Astrocyte of the spinal cord (primary cell): ENCODE data around the gene AAMP.

Source experiments
- DNase-seq: peaks from one replicate; pipeline ENCODE4 v3.0.0; 2011; ENCODE audit warnings: low read depth, low spot score
- H3K4me3 ChIP-seq: 2 replicates; pipeline ENCODE4 v1.5.1; 2011; ENCODE audit warnings: low read depth, mild to moderate bottlenecking, low read length, moderate library complexity
- in situ Hi-C: cut with HindIII; loops from 2 replicates; pipeline ENCODE4 v1.10.0; 2017; ENCODE audit warnings: low sequenced_read_pairs
- TF ChIP-seq, protein P1 (sequence below): IDR thresholded peaks from 2 replicates; pipeline ENCODE4 v1.5.1; 2012; ENCODE audit warnings: low read depth, mild to moderate bottlenecking, low read length, inconsistent platforms

The AAMP gene

DNA sequence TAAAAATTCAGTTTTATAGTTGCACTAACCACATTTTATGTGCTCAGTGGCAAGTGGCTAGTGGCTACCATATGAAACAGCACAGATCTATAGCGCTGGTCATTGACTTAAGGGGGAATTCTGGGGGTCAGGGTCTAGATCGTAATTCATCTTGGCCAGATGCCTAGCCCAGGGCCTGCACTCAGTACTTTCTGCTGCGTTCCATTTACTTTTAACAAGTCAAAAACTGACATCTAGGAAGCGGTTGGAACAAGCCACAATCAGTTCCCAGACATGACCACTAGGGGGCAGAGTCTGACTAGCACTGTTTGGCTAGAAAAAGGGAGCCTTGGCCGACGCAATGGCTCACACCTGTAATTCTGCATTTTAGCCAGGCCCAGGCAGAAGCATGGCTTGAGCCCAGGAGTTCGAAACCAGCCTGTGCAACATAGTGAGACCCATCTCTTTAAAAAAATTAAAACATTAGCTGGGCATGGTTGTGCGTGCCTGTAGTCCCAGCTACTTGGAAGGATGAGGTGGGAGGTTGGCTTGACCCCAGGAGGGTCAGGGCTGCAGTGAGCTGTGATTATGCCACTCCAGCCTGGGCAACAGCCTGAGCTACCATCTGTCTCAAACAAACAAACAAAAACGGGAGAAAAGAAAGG lies 31.4 kb upstream of the AAMP start:
- in situ Hi-C loops: no loop called here
- DNase-seq: peak; percentile 82
- H3K4me3 ChIP-seq: no peak overlapping the region
- TF ChIP-seq, protein P1, sequence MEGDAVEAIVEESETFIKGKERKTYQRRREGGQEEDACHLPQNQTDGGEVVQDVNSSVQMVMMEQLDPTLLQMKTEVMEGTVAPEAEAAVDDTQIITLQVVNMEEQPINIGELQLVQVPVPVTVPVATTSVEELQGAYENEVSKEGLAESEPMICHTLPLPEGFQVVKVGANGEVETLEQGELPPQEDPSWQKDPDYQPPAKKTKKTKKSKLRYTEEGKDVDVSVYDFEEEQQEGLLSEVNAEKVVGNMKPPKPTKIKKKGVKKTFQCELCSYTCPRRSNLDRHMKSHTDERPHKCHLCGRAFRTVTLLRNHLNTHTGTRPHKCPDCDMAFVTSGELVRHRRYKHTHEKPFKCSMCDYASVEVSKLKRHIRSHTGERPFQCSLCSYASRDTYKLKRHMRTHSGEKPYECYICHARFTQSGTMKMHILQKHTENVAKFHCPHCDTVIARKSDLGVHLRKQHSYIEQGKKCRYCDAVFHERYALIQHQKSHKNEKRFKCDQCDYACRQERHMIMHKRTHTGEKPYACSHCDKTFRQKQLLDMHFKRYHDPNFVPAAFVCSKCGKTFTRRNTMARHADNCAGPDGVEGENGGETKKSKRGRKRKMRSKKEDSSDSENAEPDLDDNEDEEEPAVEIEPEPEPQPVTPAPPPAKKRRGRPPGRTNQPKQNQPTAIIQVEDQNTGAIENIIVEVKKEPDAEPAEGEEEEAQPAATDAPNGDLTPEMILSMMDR: peak; percentile 95

DNA sequence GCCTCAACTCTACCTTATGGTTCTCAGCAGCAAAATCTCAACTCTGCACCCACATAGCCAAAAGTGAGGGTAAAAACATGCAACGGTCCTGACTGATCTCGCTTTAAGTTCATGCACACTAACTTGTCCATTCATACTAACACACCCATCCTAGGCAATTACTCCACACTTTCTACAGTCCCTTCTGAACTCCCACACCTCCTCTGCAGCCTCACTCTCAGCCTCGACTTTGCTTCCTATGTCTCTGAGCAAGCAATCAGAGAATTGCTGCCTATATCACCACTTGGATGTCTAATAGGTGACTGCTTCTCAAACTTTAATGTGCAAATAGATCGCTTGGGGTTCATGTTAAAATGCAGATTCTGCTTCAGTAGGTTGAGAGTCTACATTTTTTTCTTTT lies 30.2 kb upstream of the AAMP start:
- no peak overlapping the region for H3K4me3 ChIP-seq
- TF ChIP-seq, protein P1: no peak
- in situ Hi-C loops: no loop called here
- no peak for DNase-seq

DNA sequence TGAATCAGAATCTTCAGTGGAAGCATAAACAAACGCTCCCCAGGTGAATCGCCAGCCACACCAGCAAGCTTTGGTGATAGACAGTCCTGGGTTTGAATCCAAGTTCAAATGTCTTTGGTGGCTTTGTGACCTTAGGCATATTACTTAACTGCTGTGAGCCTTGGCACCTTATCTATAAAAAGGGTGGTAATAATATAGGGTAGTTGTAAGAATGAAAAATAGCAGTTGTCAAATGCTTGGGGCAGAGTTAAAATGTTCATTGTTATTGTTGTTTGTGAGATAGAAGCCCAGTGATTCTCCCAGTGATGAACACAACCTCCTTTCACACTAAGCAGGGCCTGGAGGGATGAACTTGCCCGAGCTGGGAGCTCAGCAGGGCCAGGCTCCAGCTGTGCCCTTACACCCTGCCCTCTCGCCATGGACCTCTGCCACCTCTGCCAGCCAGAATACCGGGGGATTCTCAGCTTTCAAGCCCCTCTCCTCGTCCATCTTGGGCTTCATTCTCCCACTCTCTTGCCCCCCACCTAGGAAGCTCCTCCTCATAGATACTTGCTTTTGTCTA lies 28.5 kb upstream of the AAMP start:
- TF ChIP-seq, protein P1: no peak
- DNase-seq: no peak
- no peak overlapping the region for H3K4me3 ChIP-seq
- in situ Hi-C loops: no loop called here

DNA sequence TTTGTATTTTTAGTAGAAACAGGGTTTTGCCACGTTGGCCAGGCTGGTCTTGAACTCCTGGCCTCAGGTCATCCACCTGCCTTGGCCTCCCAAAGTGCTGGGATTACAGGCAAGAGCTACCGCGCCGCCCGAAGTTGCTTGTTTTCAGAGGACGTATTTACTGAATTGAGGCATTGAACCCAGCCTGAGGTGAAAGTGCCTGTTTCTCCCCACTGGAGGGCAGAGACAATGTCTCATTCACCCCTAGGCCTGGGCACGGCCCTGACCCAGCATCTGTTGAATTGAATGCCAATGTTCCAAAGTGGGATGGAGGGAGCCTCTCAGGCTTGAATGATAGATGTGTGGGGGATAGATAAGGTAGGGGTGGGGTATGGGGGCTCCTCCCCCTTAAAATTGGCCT lies 26.9 kb upstream of the AAMP start:
- TF ChIP-seq, protein P1: no peak

DNA sequence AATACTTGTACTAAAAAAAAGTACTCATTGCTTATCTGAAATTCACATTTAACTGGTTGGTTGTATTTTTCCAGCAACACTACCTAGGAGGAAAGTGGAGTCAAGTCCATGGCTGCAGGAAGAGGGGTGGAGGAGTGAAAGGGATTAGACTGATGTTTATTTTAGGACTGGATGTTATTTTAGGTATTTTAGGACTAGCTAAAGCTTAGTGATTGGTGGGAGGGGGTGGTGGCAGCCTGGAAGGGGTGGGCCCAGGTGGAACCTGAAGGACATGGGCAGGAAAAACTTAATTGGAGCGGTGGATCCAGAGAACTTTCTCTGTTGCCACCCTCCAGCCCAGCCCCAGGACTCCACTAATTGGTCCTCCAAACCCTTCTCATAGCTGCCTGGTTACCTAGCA lies 26.3 kb upstream of the AAMP start:
- no peak overlapping the region for H3K4me3 ChIP-seq
- no peak for DNase-seq
- TF ChIP-seq, protein P1: no peak
- in situ Hi-C loops: no loop called here

More for the DNA sequence above, 26.9 kb upstream of the AAMP start:
- DNase-seq: no peak
- no peak overlapping the region for H3K4me3 ChIP-seq
- in situ Hi-C loops: no loop called here

DNA sequence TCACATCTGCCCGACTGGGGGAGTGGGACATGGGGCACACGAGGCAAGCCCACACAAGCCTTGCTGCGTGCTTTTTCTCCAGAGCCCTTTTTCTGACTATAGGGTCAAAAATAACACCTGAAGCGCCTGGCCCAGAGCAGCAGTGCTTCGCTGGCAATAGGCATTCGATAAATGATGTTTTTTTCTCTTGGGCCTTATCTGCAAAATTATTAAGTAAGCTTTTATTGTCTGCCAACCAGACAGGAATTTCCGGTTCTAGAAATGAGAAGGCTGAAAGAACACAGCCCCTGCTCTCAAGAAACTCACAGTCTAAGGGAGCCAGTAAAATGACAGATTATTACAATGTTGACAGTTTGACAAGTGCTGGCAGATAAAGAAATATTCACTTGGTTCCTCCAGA lies 25.1 kb upstream of the AAMP start:
- TF ChIP-seq, protein P1: no peak
- no peak for DNase-seq
- in situ Hi-C loops: no loop called here
- H3K4me3 ChIP-seq: no peak overlapping the region
